T follicular helper cell (primary cell): ENCODE data around the gene SLC16A12.

ENCODE experiments used
- DNase-seq: peaks from one replicate; pipeline ENCODE4 v3.0.0-alpha.2; 2020; ENCODE audit warnings: low read depth
- total RNA-seq, 2 experiments: gene quantifications; one replicate each; lab custom pipeline; 2026; lab: John Stamatoyannopoulos, UW

Gene SLC16A12, protein sequence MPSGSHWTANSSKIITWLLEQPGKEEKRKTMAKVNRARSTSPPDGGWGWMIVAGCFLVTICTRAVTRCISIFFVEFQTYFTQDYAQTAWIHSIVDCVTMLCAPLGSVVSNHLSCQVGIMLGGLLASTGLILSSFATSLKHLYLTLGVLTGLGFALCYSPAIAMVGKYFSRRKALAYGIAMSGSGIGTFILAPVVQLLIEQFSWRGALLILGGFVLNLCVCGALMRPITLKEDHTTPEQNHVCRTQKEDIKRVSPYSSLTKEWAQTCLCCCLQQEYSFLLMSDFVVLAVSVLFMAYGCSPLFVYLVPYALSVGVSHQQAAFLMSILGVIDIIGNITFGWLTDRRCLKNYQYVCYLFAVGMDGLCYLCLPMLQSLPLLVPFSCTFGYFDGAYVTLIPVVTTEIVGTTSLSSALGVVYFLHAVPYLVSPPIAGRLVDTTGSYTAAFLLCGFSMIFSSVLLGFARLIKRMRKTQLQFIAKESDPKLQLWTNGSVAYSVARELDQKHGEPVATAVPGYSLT
- total RNA-seq = 0 reads per million in 2 experiments

- DNase-seq = no peak
Observed at GRCh38 chr10:89535171-89536012, at the start of gene SLC16A12. Gene SLC16A12, minus strand, starts transcription at chr10:89535594. Its CDS starts 73,016 bp downstream, at chr10:89462578.

- DNase-seq = no peak
Observed at GRCh38 chr10:89582022-89582421, 46.6 kb upstream of the SLC16A12 start.

DNA sequence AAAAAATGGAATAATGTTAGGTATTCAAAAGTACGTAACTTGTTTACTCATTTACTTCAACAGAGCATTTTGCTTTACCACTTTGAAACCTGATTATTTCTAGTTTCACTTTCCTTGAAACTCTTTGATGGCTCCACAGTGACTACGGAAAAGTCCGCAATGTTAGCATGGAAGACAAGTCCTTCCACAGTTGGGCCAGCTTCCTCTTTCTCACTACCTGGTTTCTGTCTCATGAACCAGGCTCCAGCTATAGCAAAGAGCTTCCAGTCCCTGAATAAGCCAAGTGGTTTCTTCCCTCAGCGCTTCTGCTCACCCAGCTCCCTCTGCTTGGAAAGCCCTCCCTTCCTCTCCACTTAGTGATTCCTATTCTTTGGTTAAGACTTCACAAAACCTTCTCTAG lies 44.8 kb upstream of the SLC16A12 start:
- no peak for DNase-seq

DNA sequence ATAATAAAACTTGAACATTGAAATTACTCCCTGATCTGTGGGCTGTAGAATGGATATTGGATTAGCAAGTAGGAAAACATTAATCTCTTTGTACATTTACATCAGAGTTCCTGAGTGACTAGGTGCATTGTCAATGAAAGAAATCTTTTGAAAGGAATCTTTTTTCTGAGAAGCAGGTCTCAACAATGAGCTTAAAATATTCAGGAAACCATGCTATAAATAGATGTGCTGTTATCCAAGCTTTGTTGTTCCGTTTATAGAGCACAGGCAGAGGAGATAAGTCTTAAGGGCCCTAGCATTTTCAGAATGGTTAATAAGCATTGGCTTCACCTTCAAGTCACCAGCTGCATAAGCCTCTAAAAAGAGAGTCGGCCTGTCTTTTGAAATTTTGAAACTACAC lies 41.3 kb upstream of the SLC16A12 start:
- DNase-seq = no peak

GRCh38 chr10:89576022-89576421 lies 40.6 kb upstream of the SLC16A12 start:
- DNase-seq = no peak

- no peak for DNase-seq
Observed at GRCh38 chr10:89575031-89575430, 39.6 kb upstream of the SLC16A12 start.

DNA sequence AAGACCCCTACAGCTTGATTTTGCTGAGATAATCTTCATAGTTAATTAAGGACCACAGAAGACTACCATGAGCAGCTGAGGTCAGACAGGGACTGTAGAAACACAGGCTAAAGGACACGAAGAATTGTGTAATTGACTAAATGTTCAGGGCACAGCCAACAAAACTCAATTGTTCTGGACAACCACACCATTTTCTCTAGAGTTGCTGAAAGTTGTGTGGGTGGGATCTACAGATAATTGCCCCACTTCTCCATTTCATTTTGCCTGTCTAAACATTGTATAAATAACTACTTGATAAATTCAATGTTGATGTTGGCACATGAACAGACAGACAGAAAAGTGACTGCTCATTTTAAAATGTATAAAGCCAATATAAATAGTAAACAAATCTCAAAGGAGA lies 39.0 kb upstream of the SLC16A12 start:
- DNase-seq = no peak

DNA sequence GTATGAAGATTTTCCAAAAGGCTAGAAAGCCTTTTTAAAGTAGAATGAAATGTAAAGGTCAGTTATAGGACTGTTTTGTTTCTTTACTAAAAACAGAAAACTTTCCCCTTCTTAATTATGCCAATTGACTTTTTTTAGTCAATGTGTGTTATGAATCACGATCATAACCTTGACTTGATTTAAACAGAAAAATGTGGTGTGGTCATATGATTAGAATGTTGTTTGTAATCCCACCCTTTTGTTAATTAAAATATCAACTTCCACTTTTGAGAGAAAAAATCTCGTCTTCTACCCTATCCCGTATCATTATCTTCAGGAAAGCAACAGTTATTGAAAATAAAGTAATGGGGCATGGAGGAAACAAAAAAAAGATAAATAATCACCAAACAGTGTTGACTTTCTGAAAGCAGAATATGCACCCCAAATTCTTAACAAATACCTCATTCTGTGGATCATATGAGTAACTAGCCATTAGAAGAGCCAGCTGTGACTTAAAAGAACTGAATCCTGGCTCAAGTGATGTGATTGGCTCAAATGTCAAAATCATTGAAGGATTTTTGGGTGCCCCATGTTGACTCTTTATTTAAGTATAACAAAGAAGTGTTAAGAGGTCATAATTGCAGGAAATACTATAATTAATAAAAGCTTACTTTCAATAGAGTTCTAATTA lies 32.3 kb upstream of the SLC16A12 start:
- no peak for DNase-seq

DNA sequence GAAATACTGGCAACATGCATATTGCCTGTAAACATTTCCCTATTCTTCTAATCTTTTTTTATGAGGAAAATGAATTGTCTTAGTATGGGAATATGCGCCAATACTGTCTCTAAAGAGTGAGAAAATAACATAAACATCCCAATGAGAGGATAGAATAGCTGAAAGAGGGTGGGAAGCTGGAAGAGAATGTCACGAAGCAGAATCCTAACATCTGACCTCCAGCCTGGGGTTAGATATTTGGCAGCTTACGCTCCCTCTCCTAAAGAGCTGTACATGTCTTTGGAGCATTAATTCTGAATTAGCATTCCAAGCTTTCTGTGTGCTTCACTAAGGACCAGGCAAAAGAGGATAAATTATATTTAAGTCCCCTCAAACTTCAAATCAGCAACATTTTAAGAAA lies 31.6 kb upstream of the SLC16A12 start:
- no peak for DNase-seq

DNA sequence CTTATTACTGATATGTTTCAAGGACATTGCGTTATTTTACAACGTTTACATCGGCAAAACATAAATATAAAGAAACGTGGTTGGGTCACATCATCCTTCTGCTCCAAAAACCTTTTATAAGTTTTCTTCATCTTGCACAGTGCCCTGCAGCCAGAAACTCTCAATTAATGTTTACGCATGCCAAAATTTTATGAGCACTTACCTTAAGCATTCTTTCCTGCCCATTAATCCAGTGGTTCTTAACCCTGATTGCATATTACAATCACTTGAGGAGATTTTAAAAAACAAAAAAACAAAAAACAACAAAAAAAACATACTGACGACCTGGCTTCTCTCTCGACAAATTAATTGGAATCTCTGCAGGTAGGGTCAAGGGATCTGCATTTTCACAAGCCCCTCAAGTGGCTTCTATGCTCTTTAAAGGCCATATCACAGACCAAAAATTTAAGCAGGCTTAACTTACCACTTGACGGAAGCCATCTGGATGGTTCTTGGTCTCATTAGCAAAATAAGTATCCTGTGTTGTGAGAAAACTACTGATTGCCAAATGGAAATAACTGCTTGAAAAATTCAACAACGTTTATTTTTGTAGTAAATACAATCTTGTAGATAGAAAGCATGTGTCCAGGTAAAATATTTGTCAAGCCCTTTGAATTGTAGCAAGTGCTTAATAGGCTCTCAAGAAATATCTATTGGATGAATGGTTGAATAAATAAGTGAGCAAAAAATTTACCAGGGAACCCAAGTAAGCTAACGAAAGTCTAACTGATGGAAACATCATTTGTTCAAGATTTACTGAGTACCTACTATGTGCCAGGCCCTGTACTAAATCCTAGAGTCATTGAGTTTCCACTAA lies 30.9 kb upstream of the SLC16A12 start:
- DNase-seq = no peak

DNA sequence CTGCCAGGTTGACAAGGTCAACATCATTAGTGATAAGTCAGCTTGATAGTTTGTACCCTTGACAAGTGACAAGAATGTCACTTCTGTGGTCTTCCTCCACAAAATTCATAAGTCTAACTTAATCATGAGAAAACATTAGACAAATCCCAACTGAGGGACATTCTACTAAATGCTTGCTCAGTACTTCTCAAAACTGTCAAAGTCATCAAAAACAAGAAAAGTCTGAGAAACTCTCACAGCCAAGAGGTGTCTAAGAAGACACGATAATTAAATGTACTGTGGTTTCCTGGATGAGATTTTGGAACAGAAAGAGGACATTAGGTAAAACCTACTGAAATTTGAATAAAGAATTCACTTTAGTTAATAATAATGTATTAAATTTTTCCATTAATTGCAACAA lies 29.8 kb upstream of the SLC16A12 start:
- no peak for DNase-seq

DNA sequence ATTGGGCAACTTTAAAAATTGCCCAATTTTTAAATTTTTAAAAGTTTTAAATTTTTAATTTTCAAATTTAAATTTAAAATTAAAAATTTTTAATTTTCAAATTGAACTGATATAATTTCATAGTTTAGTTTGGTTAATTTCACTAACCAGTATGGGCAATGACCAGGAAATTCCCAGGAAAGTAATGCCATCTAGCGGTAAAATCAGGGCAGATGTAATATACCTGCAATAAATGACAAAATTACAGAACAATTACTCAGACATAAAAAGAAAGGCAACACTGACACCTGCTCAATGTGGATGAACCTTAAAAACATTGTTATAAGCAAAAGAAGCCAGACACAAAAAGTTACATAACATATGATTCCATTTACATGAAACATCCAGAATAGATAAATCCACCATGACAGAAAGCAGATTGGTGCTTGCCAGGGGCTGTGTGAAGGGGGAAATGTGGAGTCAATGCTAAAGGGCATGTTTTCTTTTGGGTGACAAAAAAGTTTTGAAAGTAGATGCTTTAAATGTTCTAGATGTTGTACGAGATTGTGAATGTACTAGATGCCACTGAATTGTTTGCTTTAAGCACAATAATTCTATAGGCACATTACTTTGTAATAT lies 28.6 kb upstream of the SLC16A12 start:
- DNase-seq = no peak

DNA sequence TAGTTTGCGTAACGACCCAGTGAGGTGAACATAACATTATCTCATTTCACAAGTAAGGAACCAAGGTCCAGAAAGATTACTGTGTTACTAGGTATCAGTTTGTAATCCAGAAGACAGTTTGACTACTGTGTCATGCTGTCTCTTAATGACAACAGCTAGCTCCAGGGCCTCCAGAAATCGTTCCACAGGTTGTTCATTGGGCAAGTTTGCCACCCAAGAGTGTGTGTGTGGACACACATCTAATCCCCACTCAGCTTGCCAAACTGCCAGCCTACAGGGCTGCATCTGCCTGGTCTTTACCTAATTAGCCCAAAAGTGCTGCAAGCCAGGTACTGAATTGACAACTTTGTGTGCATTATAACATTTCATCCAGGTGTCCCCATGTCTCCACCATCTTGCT lies 27.9 kb upstream of the SLC16A12 start:
- DNase-seq = no peak

DNA sequence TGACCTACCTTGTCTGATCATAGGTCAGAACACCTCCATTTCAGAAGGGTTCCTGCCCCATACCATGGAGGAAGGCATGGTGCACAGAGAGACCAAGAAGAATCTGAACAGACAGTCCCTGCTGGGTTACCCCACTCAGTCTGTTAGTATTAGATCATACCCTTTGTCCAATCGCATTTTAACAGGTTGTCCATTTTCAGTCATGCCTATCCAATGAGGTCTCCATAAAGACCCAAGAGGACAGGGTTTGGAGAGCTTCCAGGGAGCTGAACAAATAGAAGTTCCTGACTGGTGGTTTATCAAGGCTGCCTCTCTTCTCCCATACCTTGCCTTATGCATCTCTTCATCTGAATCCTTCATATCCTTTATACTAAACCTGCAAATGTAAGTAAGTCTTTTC lies 21.2 kb upstream of the SLC16A12 start:
- DNase-seq = no peak

- DNase-seq = no peak
Observed at GRCh38 chr10:89555688-89556445, 20.5 kb upstream of the SLC16A12 start.

DNA sequence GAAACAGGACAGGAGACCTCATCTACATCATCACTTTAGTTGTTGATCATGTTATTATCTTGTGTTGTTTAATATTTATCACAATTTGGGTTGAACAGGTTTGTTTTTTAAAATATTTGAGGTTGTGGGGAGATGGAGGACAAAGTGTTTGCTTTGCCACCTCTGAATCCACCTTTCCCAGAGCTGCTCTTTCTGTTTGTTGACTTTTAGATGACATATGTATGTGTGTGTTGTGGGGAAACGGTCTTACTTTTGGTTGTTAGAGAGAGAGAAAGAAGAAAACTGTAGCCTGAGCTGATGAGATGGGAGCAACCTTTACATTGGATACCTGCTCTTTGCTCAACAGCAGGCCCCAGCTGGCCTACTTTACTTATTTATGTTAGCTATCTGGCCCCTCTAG lies 19.0 kb upstream of the SLC16A12 start:
- no peak for DNase-seq

DNA sequence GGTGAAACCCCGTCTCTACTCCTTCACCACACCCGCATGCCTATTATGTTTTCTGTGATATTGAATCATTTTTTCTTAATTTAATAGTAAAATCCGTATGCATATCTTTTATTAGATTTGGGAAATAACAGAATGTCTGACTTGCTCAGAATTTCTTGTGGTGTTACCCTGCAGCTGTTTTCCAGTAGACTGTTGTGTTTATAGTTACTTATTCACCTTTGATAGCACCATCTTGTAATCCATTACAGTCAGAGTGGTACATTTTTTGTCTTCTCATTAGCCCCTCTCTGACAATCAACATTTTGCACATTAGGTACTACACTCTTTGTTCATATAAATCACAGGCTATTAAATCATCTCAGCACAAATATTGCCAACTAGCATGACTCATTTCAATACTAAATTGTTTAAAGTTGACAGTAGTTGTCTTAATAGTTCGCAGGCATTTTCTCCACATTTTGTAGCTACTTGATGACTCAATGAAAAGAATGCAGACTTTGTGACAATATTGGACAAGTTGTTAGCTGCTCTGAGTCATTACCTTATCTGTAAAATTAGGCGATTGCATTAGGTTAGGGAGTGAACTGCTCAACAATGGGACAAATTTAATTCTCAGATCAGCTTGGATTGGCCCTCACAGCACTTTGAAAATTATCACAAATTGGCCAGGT lies 17.8 kb upstream of the SLC16A12 start:
- no peak for DNase-seq

DNA sequence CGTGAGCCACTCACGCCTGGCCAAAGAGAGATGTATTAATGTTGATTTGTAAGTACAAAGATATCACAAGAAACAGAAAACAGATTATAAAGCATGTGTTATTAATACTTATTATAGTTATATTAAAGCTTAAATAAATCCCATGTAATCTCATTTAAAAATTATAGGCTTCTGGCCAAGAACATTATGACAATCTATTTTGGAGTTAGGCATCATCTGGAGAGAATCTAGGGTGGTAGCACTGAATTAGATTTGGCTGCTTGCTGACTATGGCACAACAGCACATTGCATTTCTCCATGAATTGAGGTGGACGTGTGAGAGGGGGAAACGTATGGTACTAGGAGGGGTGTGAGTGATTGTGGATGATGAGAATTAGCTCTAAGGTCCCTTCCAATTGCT lies 16.8 kb upstream of the SLC16A12 start:
- DNase-seq = no peak

- DNase-seq = no peak
Observed at GRCh38 chr10:89550509-89550908, 15.1 kb upstream of the SLC16A12 start.

- no peak for DNase-seq
Observed at GRCh38 chr10:89549510-89549909, 14.1 kb upstream of the SLC16A12 start.
